ENCODE results near the gene GPR160.

DNA sequence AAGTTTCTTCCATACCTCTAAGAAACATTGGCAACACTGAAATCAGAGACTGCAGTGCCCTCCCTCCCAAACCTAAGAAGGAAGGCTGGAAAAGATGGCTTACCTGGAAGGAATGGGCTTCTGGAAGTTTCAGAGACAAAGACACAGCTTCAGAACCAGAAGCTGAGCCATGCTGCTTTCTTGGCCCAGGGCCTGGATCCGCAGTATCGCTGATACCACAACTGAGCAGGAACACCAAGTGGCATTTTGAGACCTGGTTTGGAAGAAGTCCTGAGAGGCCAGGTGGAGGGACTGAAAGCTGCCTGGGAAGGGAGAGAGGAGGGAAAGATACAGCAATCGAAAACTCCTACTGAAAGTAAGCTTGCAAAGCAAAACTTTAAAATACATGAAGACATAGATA, 19.8 kb downstream of the GPR160 start:
- TF ChIP-seq CTCF (IDR thresholded peaks at IDR 0.05) (no peak), POLR2AphosphoS5 (IDR thresholded peaks at IDR 0.05; ENCODE audit: insufficient read depth in 1 of 2, low read depth in 1 of 2) (no peak)

Measured in vagina (tissue), 2 donors.